GM21423 (cell line): ENCODE results near the gene S100A7A.
"Not testable (repeated sequence)": the region's sequence is repeated elsewhere in the genome, so short reads cannot be mapped to it uniquely, and the experiment has no call there.

ENCODE experiments used
- ATAC-seq: cut with Tn5 transposase; IDR thresholded peaks from one replicate; pipeline ENCODE4 v1.9.1; 2021; ENCODE audit warnings: mild to moderate bottlenecking, moderate library complexity; ENCODE audit not compliant: unreplicated experiment

S100A7A gene

GRCh38 chr1:153395136-153395685 lies 21.1 kb upstream of the S100A7A start:
- ATAC-seq, result no peak

GRCh38 chr1:153395776-153396175 lies 20.5 kb upstream of the S100A7A start:
- no peak for ATAC-seq

DNA sequence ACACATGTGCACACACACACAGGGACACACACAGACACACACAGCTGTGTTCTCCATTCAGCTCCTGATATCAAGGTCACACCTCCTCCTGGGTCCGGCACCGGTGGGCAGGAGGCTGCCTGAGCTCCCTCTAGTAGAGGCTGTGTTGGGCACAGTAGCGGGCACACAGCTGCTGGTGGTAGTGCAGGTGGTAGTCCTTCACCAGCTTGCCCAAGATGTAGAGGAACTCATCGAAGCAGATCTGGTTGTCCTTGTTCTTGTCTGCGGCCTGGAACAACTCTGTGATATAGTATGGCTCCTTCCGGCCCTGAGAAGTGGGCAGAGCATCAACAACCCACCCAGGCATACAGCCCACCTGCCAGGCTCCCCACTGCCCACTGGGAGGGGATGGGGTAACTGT lies 19.9 kb upstream of the S100A7A start:
- no peak for ATAC-seq

- ATAC-seq, result no peak
These were observed 19.0 kb upstream of the S100A7A start for GRCh38 chr1:153397051-153397923.

GRCh38 chr1:153397924-153398651 lies 18.2 kb upstream of the S100A7A start:
- no peak for ATAC-seq

- no peak for ATAC-seq
These were observed 16.8 kb upstream of the S100A7A start for GRCh38 chr1:153399401-153400055.

GRCh38 chr1:153400244-153400643 lies 16.1 kb upstream of the S100A7A start:
- no peak for ATAC-seq

- no peak for ATAC-seq
These were observed 14.9 kb upstream of the S100A7A start for GRCh38 chr1:153401461-153401860.

GRCh38 chr1:153402226-153402625 lies 14.1 kb upstream of the S100A7A start:
- no peak for ATAC-seq

GRCh38 chr1:153403421-153404085 lies 12.8 kb upstream of the S100A7A start:
- ATAC-seq, result no peak

- no peak for ATAC-seq
These were observed 12.2 kb upstream of the S100A7A start for GRCh38 chr1:153404086-153404635.

GRCh38 chr1:153404768-153405167 lies 11.6 kb upstream of the S100A7A start:
- ATAC-seq, result no peak

DNA sequence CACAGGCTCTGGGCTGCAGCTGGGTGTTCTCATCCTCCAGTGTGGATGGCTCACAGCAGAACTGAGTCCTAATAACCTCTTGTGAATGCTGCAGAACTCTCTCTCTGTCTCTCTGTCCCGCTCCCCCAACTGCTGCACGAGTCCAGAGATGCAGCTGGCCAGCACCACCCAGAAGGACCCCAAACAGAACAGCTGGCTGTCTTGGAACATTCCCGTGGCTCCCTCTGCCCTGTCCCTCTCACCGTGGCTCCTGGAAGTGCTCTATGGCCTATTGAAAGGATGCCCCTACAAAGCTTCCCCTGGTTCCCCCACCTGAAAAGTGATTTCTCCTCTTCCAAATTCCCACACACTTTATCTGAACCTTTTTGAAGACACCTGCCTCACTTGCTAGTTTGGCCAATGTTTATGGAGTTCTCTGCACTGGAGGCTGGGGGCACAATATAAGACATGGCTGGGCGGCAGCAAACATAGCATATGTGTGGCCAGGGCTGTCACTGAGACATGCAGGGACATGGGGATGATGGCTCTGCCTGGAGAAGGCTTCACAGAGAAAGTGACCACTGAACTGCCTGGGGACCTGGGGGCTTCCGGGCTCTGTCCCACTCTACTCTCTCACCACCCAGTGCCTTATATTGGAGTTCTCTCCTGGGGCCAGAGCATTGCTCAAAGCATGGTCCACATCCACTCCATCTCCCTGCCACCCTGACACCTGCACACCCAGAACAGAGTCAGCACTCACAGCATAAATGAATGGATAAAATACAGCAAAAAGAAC lies 10.3 kb upstream of the S100A7A start:
- ATAC-seq, result not testable (repeated sequence)

- ATAC-seq, result not testable (repeated sequence)
These were observed 9.0 kb upstream of the S100A7A start for GRCh38 chr1:153407274-153407673.

GRCh38 chr1:153413961-153414360 lies 2.4 kb upstream of the S100A7A start:
- ATAC-seq, result not testable (repeated sequence)

DNA sequence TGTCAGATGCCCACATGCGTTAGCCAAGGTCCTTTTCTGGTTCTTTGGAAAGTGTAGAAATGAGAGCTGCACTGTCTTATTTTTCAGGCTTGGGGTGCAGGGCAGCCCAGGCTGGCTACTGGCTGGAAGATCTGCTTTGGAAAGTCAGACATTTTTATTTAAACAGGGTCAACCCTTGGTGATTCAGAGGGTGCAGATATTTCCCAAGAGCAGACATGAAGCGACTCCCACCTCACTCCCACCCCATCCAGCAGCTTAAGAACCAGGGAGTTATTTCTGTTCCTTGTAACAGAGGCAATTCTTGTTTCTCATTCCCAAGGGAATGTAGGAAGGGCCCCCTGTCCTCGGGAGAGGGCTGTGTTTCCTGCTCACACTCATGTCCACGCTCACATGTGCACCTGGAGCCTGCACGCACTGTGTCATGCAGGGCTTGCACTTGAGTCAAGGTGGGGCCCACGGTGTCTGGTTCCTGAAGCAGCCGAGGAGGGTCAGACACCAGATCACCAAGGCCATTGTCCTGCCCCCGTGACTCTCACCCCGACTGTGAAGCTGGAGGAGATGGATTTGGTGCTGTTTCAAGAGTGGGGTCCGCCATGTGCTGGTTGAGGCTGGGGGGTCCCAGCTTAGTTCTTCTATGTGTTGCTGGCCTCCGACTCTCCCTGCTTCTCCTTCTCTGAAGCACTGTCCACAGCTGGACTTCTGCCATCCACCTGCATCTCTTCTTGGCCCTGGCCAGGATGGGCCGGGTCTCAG lies 992 bp downstream of the S100A7A start:
- no peak for ATAC-seq

DNA sequence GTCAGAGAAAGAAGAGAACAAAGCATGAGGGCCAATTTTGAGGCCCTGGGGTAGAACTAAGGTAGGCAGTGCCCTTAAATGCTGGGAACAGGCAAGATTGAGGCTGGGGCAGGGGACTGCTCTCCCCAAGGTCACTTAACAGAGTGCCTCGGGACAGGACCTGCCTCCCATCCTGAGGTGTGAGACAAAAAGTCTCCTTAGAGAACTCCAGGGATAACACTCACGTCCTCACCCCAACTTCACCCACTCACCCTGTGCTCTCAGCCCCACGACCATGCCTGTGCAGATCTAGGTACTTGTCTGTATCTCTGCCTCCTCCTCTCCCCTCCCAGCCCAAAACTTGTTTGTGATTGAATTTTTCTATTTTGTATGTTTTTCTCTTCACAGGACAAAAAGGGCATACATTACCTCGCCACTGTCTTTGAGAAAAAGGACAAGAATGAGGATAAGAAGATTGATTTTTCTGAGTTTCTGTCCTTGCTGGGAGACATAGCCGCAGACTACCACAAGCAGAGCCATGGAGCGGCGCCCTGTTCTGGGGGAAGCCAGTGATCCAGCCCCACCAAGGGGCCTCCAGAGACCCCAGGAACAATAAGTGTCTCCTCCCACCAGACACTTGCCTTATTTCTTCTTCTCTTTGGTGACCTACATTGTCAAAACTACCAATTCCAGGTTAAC lies 2.6 kb downstream of the S100A7A start:
- not testable (repeated sequence) for ATAC-seq

DNA sequence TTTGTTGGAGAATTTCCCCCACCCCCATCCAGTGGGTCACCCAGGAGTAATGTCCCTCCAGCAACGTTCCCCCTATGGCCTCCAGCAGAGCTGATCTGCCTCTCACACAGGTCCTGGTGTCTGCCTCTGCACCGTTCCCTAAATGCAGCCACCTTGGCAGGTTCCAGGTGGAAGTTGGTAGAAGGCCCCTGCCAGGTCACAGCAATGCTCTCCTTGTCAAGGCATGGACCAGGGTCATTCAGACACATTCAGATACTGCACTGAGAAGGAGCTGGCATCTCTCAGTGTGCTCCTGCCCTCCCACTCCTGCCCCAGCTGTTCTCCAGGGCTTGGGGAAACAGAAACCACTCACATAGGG lies 3.1 kb downstream of the S100A7A start:
- not testable (repeated sequence) for ATAC-seq
